Caki2 (cell line): ENCODE measurements around the gene MAP3K15. TPM values are rescaled to one million over a fixed set of nuclear protein-coding genes. Genes with fewer than 3 reads are reported as not detected.
"Not testable (repeated sequence)": the region's sequence is repeated elsewhere in the genome, so short reads cannot be mapped to it uniquely, and the experiment has no call there.

ENCODE experiments used
- DNase-seq: peaks from one replicate; pipeline ENCODE4 v3.0.0-alpha.2; 2015; ENCODE audit warnings: low read depth
- in situ Hi-C: cut with HindIII; loops from 2 replicates; pipeline ENCODE4 v1.10.0; 2016; ENCODE audit warnings: low sequenced_read_pairs, low pct_unique_long_range_greater_than_20kb, mixed read lengths
- total RNA-seq: library from RNA; depleted of rRNA; stranded (reverse); fragments of >200 nt; shearing (Covaris generic); gene quantifications from 2 replicates; pipeline ENCODE4 v1.2.3, GENCODE V29; 2014; ENCODE audit warnings: low replicate concordance

The MAP3K15 gene
- total RNA-seq, 1 experiment from 2014 or later: 1.6 TPM

GRCh38 chrX:19448077-19448476, 67.2 kb downstream of the MAP3K15 start:
- no peak for DNase-seq
- in situ Hi-C loops: no loop called here

- DNase-seq: no peak
- in situ Hi-C loops: no loop called here
Observed at GRCh38 chrX:19446397-19446796, 68.9 kb downstream of the MAP3K15 start.

GRCh38 chrX:19445772-19446171, 69.5 kb downstream of the MAP3K15 start:
- DNase-seq, in situ Hi-C loops: not testable (repeated sequence)

GRCh38 chrX:19443869-19444526, 71.3 kb downstream of the MAP3K15 start:
- no peak for DNase-seq
- in situ Hi-C loops: no loop called here

- peak; percentile 17 for DNase-seq
- in situ Hi-C loops: no loop called here
Observed at GRCh38 chrX:19440713-19441112, 74.6 kb downstream of the MAP3K15 start.

DNA sequence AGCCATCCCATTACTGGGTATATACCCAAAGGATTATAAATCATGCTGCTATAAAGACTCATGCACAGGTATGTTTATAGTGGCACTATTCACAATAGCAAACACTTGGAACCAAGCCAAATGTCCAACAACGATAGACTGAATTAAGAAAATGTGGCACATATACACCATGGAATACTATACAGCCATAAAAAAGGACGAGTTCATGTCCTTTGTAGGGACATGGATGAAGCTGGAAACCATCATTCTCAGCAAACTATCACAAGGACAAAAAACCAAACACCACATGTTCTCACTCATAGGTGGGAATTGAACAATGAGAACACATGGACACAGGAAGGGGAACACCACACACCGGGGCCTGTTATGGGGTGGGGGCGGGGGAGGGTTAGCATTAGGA, 92.6 kb downstream of the MAP3K15 start:
- DNase-seq, in situ Hi-C loops: not testable (repeated sequence)

DNA sequence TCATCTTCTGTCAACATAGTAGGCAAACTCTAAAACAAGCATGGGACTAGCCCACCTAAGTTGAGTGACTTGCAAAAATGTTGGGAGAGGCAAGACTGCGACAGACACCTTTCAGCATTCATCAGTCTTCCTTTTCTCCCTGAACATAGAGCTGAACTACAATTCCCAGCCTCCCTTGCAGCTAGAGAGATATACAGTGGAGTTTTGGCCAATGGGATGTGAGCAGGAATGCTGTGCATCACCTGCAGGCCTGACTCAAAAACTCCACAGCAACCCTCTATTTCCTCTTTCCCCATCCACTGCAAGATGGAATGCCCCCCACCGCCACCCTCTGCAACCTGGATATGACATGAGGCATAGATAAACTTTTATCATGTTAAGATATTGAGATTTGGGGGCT, 105.0 kb downstream of the MAP3K15 start:
- in situ Hi-C loops: no loop called here

DNA sequence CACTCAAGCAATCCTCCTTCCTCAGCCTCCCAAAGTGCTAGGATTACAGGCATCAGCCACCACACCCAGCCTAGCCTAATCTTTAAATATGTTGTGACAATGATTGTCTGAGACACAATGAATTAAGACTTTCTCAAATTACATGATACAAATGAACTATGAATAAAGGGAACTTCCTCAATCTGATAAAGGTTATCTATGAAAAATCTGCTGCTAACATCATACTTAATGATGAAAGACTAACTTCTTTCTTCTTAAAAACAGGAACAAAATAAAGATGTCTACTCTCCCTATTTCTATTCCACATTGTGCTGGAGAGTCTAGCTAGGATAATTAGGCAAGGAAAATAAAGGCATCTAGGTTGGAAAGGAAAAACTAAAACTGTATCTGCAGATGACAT, 111.6 kb downstream of the MAP3K15 start:
- no peak for DNase-seq
- in situ Hi-C loops: no loop called here

More for the DNA sequence above, 105.0 kb downstream of the MAP3K15 start:
- no peak for DNase-seq

GRCh38 chrX:19392703-19393102, 122.6 kb downstream of the MAP3K15 start:
- in situ Hi-C loops: no loop called here
- DNase-seq: no peak

- in situ Hi-C loops: no loop called here
- DNase-seq: no peak
Observed at GRCh38 chrX:19392078-19392477, 123.2 kb downstream of the MAP3K15 start.

GRCh38 chrX:19389227-19389845, 126.0 kb downstream of the MAP3K15 start:
- DNase-seq: no peak
- in situ Hi-C loops: no loop called here

DNA sequence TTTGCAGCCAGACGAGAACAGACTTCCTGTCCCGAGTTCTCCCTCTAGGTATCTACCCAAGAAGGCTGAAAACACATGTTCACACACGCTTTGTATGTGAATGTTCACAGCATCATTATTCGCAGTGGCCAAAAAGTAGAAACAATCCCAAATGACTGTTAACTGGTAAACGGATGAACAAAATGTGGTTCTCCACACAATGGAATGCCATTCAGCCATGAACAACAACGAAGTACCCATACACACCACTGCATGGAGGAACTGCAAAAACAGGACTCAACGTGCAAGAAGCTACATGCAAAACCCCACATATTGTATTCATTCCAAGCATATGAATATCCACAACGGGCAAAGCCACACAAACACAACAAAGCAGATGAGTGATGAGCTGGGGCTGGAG, 126.6 kb downstream of the MAP3K15 start:
- in situ Hi-C loops: no loop called here
- no peak for DNase-seq

GRCh38 chrX:19388064-19388679, 127.1 kb downstream of the MAP3K15 start:
- DNase-seq: no peak
- in situ Hi-C loops: no loop called here

DNA sequence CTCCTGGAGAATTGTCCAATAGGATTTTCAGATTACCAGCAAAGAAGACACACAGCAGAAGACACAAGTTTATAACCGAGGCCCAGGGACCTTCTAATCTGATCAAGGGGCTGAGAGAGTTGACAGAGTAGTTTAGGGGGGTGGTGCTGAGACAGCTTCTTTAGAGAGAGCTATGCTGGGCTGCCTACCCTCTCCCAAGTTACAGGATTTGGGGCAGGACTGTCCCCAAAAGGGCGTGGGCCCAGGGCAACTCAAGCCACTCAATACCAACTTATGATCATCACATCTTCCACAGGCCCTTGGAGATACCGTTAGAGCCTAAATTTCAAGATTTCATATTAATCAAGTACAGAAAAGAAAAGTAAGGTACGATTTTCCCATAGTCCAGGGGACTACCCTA, 128.6 kb downstream of the MAP3K15 start:
- in situ Hi-C loops: no loop called here
- no peak for DNase-seq

DNA sequence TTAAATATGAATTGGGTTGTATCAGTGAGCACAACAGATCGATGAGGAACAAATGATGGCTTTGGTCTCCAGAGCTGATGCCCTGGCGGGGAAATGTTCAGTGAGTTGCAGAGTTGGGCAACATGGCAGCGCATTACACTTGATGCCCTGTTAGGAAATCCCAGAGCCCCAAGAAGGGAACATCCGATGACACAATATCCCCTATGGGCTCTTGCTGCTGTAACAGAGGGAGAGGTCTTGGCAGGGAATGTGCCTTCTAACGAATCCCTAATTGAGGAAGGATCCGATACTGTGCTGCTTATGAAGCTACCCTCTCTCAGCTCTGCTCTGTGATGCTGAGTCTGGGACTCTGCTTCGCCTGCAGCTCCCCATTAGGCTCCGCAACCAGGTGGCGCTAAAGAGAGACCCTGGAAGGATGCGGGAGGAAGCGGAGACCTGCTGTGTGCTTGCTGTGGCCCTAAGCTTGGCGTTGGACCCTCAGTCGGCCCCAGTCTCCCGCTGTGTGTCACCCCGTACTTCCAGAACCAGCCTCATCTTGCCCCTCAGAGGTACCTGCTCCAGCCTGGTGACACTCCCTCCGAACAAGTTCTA, 132.7 kb downstream of the MAP3K15 start:
- in situ Hi-C loops: no loop called here
- no peak for DNase-seq

DNA sequence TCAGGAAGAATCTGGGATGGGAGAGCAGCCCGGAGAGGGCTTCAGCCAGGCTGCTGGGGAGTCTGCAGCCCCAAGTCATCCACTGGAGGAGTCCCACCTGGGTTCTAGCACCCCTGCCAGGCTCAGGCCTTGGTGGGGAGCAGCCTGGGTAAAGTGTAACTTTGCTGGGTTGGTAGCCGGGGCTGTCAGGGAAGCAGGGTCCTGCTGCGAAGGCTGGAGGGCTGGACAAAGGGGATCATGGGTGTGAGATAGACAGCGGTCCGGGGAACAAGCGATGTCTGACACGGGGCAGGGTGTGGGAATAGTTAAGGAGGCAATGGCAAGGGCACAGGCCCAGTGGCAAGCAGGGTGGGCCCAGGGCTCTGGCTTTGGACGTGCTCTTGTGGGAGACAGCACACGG, 134.0 kb downstream of the MAP3K15 start:
- no peak for DNase-seq
- in situ Hi-C loops: no loop called here

DNA sequence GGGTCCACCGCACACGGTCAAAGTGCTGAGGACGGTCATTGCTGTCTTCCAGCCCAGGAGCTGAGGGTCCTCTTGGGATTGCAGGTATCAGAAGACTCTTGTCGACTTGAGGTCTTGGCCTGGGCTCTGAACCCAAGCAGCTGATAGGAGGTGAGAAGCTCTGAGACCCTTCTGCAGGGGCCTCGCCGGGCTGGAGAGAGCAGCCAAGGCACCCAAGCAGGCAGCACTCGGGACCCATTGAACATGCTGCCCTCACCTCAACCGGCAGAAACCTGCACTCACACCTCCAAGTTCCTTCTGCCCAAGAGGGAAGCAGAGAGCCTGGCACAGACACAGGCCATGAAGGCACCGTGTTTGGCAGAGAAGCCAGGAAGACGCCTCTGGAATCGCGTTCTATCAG, 137.5 kb downstream of the MAP3K15 start:
- DNase-seq: no peak
- in situ Hi-C loops: no loop called here

DNA sequence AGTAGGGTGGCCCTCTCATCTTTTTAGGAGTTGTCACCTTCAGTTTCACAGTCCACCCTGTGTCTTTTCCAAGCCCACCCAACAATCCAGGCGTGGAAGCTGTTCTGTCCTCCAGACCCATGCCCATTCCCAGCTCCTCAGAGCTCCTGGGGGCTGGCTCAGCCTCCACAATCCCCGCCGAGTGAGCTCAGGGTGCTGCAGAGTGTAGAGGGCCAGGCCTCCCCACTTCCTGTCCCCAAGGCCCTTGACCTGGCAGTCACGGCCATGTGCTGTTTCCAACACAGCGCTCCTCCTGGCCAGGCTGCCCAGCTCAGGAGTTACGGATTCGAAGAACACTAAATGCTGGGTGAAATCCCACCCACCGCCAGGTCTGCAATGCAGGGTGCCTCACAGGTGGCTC, 139.8 kb downstream of the MAP3K15 start:
- DNase-seq: no peak
- in situ Hi-C loops: no loop called here

GRCh38 chrX:19373351-19373891, 141.9 kb downstream of the MAP3K15 start:
- in situ Hi-C loops: no loop called here
- DNase-seq: no peak
